ENCODE measurements around the gene TUBG2. TPM values are rescaled to one million over a fixed set of nuclear protein-coding genes. Genes with fewer than 3 reads are reported as not detected.

The TUBG2 gene
- total RNA-seq, 3 donors from 2014 or later, result 19.2 to 27.9 (median 26.1) TPM

GRCh38 chr17:42670789-42671657, 11.9 kb downstream of the TUBG2 start:
- DNase-seq (ENCODE audit: low spot score in 2 of 2), result no peak
- intact Hi-C loops (cut with DNase I; ENCODE audit: low total_unique reads), result loop anchor here (5.0 to 10.0 kb wide), 2 partner anchors 96 to 351 kb away; partner anchors contain the start of genes PSMC3IP and VAT1
- TF ChIP-seq CTCF (IDR thresholded peaks at IDR 0.05) (no peak), POLR2A (IDR thresholded peaks at IDR 0.05) (no peak), POLR2AphosphoS5 (IDR thresholded peaks at IDR 0.05) (no peak)
- Histone ChIP-seq H3K36me3 (no peaks in the 10 kb centered on the region), H3K9me3 (no peaks in the 10 kb centered on the region), H3K27me3 (no peaks in the 10 kb centered on the region), H3K27ac (peak overlapping the region; percentile 33 to 75), H3K4me3 (peak overlapping the region in 1 of 3 donors; percentile 22), H3K4me1 (peaks cover 16 to 21% of the 10 kb centered on the region in 2 donors)

DNA sequence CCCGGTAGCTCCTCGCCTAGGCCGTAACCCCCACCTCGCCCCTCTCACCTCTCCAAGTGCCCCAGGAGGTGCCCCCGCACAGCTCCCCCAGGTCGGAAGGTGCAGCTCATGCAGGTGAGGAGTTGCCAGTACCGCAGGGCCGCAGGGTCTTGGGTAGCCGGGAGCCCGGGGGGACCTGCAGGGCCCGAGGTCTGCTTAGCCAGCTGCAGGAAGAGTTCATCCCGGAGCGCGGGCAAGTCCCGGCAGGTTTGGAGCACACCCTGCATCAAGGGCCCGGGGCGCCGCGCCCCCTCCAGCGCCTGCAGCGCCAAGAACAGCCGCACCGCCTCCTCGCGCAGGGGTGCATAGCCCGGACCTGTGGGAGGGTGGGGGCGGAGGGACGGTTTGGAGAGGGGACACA, 13.0 kb downstream of the TUBG2 start:
- Histone ChIP-seq H3K4me1 (peaks cover 16 to 18% of the 10 kb centered on the region in 2 donors), H3K9me3 (no peaks in the 10 kb centered on the region), H3K27me3 (no peaks in the 10 kb centered on the region), H3K36me3 (no peaks in the 10 kb centered on the region), H3K4me3 (peak overlapping the region in 1 of 3 donors; percentile 7), H3K27ac (peak overlapping the region; percentile 96)
- TF ChIP-seq CTCF (IDR thresholded peaks at IDR 0.05) (no peak), POLR2AphosphoS5 (IDR thresholded peaks at IDR 0.05) (no peak), POLR2A (IDR thresholded peaks at IDR 0.05) (no peak)
- DNase-seq (ENCODE audit: low spot score in 2 of 2), result no peak
- intact Hi-C loops (cut with DNase I; ENCODE audit: low total_unique reads), result loop anchor here (5.0 to 10.0 kb wide), 2 partner anchors 97 to 350 kb away; partner anchors contain the start of genes PSMC3IP and VAT1

DNA sequence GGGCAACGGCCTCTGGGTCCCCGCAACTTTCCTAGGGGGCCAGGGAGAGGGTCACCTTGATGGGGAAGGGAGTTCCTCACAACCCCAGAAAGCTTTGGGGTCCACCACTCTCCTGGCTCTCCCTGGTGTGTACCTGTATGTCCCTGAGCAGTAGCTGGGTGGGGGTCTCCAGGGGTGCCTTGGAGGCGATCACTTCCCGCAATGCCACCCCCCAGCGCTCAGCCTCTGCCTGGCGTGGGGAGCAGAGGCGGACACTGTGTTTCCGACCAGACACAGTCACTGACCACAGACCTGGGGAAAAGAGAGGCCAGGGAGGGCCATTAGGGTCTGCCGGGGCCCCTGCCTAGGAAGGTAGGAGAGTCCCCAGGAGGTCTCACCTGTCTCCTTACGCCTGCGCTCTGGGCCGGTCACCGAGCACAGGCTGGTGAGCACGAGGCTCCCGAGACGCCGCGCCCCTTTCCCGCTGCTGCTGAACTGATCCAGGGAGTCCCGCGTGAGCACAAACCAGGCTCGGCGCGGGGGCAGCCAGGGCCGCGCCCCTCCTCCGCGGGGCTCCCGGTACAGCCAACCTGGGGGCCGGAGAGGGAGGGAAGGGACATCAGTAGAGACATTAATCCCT, 14.3 kb downstream of the TUBG2 start:
- intact Hi-C loops (cut with DNase I; ENCODE audit: low total_unique reads), result loop anchor here (5.0 to 10.0 kb wide), 2 partner anchors 99 to 349 kb away; partner anchors contain the start of genes PSMC3IP and VAT1
- Histone ChIP-seq H3K36me3 (no peaks in the 10 kb centered on the region), H3K9me3 (no peaks in the 10 kb centered on the region), H3K4me1 (peaks cover 7 to 14% of the 10 kb centered on the region in 2 donors), H3K27me3 (no peaks in the 10 kb centered on the region), H3K4me3 (peak overlapping the region; percentile 87 to 94 (median 89)), H3K27ac (peak overlapping the region; percentile 96)
- TF ChIP-seq POLR2A (IDR thresholded peaks at IDR 0.05) (no peak), CTCF (IDR thresholded peaks at IDR 0.05) (no peak), POLR2AphosphoS5 (IDR thresholded peaks at IDR 0.05) (no peak)
- no peak for DNase-seq (ENCODE audit: low spot score in 2 of 2)

DNA sequence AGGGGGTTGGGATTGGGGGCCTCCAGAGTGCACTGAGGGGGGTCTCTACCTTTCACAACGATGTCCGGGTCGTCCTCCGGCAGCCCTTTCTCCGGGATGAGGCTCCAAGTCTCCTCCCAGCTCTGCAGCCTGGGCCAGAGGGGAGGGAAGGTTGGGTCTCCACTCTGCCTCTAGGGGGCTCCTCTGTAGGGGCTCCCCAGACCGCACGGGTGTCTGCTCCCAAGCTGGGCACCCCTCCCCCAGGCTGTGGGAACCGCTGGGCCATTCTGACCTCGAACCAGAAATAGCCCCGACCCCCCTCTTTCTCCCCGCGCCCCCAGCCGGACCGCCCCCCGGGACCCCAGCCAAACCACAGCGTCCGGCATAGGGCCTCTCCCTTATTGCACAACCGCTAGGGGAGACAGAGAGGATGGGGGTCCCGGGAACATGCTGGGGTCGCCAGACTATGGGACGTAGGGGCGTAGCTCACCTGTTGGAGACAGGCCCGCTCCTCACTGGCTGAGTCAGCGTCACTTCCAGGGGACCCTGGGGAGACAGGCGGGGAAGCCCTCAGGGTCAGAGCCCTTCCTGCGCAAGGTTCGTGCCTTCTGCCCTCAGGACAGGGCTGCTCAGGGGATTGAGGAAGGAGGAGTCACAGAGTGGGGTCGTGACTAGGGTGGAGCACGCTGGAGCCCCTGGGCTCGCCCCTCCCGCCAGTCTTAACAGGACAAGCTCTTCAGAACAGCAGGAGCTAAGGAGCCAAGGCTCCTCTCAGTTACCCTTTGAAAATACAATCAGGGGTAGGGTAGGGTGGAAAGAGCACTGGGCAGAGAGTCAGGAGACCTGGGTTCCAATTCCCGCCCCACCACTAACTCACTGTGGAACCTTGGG, 15.0 kb downstream of the TUBG2 start:
- DNase-seq (ENCODE audit: low spot score in 2 of 2), result no peak
- H3K9me3 ChIP-seq, result no peaks in the 10 kb centered on the region
- no peaks in the 10 kb centered on the region for H3K27me3 ChIP-seq
- H3K36me3 ChIP-seq, result no peaks in the 10 kb centered on the region
- intact Hi-C loops (cut with DNase I; ENCODE audit: low total_unique reads), result loop anchor here (5.0 to 10.0 kb wide), 2 partner anchors 99 to 348 kb away; partner anchors contain the start of genes PSMC3IP and VAT1
- peak overlapping the region; percentile 96 for H3K27ac ChIP-seq
- TF ChIP-seq POLR2A (IDR thresholded peaks at IDR 0.05) (no peak), CTCF (IDR thresholded peaks at IDR 0.05) (peak; percentile 4 to 29 (median 10)), POLR2AphosphoS5 (IDR thresholded peaks at IDR 0.05) (peak in 2 of 3 donors; percentile 4 to 33)
- peak overlapping the region; percentile 87 to 94 (median 89) for H3K4me3 ChIP-seq
- H3K4me1 ChIP-seq, result peaks cover 9 to 17% of the 10 kb centered on the region in 2 donors

All from breast epithelium (tissue), 4 donors.